Skin epidermis (tissue), 12 donors: Measurements from ENCODE around the gene IFITM2.

ENCODE experiments used
- H3K27ac ChIP-seq, 21 experiments: fragments of 200-600 bp; sonication (generic) in 11 of 21; one replicate each; pipeline ENCODE4 v1.5.0; 2020; ENCODE audit warnings: mild to moderate bottlenecking in 3 of 21, inconsistent platforms in 2 of 21, moderate library complexity in 2 of 21
- H3K4me3 ChIP-seq, 7 experiments: fragments of 200-600 bp; sonication (generic) in 2 of 7; one replicate each; pipeline ENCODE4 v1.5.0; 2020; ENCODE audit warnings: inconsistent platforms in 2 of 7, mild to moderate bottlenecking in 2 of 7, moderate library complexity in 1 of 7

The IFITM2 gene

DNA sequence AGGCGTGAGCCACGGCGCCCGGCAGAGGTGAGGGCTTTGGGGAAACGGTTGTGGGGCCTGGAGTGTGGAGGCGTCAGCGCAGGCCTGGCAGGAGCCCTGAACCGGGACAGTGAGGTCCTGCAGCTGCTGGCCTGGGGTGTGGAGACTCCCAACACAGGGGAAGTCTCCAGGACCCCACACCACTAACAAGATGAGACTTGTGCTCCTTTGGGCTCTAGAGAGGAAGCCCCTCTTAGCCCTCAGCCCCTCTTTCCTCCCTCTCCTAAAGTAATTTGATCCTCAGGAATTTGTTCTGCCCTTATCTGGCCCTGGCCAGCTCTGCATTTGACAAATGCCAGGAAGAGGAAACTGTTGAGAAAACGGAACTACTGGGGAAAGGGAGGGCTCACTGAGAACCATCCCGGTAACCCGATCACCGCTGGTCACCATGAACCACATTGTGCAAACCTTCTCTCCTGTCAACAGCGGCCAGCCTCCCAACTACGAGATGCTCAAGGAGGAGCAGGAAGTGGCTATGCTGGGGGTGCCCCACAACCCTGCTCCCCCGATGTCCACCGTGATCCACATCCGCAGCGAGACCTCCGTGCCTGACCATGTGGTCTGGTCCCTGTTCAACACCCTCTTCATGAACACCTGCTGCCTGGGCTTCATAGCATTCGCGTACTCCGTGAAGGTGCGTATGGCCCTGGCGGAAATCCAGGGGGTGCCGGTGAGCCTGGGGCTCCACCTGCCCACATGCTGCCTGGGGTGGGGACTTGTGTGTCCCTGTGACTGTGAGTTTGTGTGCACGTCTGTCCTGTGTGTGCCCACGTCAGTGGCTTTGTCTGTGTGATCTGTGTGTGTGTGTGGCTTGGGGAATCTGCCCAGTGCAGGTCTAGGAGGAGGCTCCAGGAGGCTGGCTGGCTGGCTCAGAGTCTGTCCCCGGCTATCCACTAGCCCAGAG, at the start of gene IFITM2:
Gene IFITM2 (plus strand): TSS at position 51 of the 943 bp plus-strand sequence. CDS start 377 bp downstream, at position 428.
- Histone ChIP-seq H3K4me3 (peak within 1 kb of the TSS; percentile 25 to 52 (median 38)), H3K27ac (peak within 1 kb of the TSS in 19 of 21 experiments; percentile 68 to 93 (median 85))

DNA sequence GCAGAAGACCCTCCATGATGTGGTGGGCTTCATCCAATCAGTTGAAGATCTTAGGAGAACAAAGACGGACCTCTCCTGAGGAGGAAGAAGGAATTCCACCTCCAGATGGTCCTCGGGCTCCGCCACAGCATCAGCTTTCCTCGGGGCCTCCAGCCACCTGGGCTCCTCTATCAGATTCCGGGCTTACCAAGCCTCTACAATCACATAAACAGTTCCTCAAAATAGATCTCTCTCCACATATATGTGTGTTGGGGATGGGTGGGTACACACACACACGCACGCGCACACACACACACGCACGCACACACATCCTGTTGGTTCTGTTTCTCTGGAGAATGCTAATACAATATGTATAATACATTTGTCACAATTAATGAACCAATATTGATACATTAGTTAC, 48.2 kb upstream of the IFITM2 start:
- Histone ChIP-seq H3K4me3 (no peak overlapping the region), H3K27ac (no peak overlapping the region)

DNA sequence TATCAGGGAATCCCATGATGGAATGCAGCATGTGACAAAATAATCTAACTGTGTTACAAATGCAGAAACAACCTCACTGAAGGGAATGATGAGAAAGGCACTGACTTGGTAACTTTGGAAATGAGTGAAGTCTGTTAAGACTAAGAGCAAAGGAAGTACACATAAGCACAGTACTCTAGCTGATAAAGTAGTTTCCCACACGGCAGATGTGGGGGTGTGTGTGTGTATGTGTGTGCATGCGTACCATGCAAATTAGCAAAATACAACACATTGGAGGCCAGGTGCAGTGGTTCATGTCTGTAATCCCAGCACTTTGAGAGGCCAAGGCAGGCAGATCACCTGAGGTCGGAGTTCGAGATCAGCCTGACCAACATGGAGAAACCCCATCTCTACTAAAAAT, 46.0 kb upstream of the IFITM2 start:
- Histone ChIP-seq H3K27ac (no peak overlapping the region), H3K4me3 (no peak overlapping the region)

DNA sequence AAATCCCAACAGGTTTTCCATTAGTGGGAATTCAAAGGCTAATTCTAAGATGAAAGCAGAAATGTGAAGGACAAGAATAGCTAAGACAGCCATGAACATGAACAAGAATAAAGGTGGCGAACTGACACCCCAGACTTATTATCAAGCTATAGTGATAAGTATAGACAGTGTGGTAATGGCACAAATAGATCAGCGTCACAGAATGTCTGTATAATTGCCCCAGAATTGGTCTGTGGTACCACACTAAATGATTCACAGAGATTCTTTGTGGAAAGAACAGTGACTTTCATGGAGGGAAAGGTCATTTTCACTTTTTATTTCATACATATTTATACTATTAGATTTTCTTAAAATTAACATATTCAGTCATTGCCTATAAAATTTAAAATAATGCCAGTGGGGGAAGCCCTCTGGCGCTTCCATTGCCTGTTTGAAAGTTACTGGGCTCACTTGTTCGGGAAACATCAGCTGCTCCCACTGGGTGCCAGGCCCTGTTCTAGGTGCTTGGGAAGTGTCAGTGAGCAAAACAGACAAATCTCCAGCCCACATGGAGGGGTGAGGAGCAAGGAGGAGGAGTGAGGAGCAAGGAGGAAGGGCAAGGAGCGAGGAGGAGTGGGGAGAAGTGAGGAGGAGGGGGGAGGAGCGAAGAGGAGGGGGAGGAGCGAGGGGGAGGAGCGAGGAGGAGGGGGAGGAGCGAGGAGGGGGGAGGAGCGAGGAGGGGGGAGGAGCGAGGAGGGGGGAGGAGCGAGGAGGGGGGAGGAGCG, 40.8 kb upstream of the IFITM2 start:
- H3K4me3 ChIP-seq, result no peak overlapping the region

DNA sequence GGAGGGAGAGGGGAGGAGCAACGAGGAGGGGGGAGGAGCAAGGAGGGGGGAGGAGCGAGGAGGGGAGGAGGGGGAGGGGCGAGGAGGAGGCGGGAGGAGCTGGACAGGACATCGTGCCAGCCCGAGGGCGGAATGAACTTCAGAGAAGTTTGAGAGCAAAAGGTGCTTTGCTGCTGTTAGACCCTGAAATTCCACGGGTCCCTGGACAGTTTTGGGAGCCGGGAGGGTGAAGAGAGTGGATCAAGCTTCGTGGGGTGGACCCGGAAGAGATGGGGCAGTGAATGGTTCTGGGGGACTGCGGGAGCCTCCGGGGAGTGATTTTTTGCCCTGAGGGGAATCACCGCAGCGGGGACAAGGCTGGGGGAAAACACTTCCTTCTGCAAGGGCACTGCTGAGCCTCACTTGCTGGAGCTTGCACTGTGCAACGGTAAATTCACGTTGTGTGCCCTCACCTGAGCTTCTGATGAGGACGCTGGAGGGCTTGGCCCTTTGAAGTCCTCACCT, 40.1 kb upstream of the IFITM2 start:
- H3K4me3 ChIP-seq, result peak overlapping the region; percentile 14 to 42 (median 26)
- H3K27ac ChIP-seq, result peak overlapping the region in 20 of 21 experiments; percentile 36 to 95 (median 82)

More for the DNA sequence above, 40.8 kb upstream of the IFITM2 start:
- H3K27ac ChIP-seq, result no peak overlapping the region

DNA sequence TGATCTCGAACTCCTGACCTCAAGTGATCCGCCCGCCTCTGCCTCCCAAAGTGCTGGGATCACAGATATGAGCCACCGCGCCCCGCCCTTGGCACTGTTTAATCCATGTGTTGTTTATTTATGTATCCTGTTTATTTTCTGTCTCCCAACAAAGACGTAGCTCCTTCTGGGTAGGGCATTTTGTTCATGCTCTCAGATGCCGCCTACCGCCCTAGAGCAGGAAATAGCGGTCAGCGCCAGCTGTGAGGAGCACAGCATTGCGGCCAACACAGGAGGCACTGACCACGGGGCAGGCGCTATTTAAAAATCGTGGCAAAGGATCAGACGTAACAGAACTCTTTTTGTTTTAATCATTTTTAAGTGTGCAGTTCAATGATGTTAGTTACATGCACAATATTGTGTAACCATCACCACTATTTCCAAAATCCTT, 38.9 kb upstream of the IFITM2 start:
- Histone ChIP-seq H3K27ac (peak overlapping the region; percentile 15 to 95 (median 82)), H3K4me3 (peak overlapping the region; percentile 1 to 42 (median 23))

DNA sequence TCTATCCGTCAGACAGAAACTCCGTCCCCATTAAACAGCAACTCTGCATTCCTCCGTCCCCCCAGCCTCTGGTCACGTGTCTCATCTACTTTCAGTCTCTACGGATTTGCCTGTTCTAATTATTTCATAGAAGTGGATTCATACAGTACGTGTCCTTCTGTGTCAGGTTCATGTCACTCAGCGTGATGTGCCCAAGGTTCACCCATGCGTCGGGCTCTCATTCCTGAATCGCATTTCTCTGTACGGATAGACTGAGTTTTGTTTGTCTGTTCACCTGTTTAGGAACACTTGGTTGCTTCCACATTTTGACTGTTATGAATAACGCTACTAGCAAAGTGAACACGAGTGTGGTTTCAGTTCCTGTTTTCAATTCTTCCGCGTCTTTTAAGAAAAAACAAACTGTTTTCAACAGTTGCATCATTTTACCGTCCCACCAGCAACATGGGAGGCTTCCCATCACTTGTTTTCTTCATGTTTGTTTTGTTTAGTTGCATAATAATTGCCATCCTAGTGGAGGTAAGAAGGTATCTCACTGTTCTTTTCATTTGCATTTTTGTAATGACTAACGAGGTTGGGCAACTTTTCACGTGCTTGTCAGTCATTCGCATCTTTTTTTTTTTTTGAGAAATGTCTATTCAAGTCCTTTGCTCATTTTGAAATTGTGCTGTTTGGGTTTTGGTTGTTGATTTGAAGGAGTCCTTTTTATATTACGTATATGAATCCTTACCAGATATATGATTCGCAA, 38.3 kb upstream of the IFITM2 start:
- H3K4me3 ChIP-seq, result peak overlapping the region in 6 of 7 experiments; percentile 1 to 42 (median 17)
- H3K27ac ChIP-seq, result peak overlapping the region in 20 of 21 experiments; percentile 36 to 95 (median 82)

DNA sequence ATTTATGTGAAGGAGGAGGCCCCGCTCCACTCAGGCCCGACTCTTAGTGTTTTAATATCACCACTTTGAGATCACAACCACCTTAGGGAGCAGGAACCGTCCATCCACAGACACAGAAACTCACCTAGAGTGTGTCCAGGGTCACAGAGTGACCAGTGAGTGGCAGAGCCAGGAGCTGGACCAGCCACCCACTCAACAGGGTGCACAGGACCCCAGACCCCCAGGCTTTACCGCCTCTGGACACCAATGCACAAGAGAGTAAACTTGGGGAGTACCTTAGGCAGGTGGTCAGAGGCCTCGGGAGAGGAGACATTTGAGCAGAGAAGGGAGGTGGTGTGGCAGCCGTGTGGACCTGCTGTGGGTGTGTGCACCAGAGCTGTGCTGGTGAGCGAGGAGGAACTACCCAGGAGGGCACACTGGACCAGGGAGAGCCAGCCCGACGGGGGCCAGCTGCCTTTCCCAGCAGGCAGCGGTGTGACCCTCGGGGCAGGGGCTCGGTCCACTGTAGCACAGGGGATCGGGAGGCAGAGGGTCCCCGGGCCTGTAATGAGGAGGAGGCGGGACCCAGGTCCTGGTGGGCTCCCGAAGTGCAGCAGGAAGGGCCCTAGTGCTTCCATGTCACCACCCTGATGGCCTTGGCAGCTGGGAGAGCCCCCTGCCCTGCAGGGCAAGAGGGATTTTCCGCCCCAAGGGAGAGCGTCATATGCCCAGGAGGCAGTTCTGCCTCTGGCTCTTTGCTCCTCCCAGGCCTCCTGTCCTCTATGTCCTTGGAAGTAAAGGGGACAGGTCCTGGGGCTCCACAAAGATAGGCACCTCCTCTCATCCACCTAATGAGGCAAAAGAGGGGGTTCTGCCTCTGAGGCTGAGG, 36.9 kb upstream of the IFITM2 start:
- H3K27ac ChIP-seq, result peak overlapping the region in 13 of 21 experiments; percentile 7 to 95 (median 82)
- no peak overlapping the region for H3K4me3 ChIP-seq

DNA sequence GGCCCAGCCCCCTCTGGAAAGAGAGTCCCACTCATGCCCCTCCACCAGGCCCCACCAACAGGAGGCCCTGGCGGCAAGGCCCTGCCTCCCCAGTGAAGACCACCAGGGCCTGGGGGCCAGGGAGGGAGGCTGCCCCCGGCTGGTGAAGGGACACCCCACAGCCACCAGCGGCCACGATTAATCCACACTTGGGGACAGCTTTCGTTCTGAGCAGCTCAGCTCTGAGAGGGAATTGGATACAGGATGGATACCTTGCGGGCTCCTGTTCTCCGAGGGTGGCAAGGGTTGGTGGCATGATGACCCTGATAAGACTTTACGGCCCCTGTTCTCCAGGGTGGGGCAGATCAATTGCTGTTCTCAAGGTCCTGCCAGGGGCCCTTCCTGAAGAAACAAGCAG, 36.3 kb upstream of the IFITM2 start:
- H3K4me3 ChIP-seq, result no peak overlapping the region
- H3K27ac ChIP-seq, result peak overlapping the region in 1 of 21 experiments; percentile 95

DNA sequence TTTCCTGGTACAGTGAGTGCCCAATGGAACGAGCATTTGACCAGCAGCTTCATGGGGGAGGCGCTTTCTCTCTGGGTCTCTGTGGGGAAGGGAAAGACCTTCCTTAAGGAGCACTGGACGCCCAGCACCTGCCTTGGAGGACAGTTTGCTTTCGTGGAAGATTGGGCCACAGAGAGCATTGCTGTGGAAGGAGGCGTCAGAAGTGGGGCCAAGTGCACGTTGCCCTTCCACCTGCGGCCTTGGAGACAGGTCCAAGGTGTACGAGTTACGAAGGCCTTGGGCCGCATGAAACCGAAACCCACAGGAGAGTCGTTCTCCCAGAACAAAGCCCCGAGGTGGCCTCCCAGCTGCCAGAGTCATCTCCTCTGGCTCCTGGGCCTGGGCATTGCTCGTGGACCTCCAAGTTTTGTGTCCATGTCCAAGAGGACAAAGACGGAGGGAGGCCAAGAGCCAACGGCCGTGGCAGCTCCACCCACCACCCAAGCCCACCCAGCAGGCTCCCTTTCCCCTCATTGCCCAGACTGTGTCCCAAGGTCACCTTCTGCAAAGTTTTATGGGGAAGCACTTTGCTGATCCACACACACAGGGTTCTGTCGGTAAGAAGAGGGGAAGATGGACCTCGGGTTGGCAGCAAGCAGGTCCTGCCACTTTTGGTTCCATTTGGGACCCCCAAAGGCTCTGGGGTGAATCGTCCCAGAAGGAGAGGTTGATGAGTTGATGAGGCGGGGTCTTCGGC, 35.3 kb upstream of the IFITM2 start:
- H3K4me3 ChIP-seq, result no peak overlapping the region
- H3K27ac ChIP-seq, result no peak overlapping the region

DNA sequence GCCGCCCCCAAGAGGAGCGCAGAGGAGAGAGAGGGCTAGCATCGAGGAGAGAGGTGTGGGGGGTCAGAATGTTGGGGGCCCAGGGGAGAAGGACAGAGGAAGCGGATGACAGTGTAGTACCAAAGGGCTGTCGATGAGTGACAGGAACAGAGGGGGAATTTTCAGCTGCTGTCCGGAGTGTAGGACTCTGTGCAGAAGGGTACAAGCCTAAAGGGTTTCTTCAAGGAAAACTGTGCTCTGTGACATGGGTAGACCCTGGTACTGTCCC, 34.8 kb upstream of the IFITM2 start:
- Histone ChIP-seq H3K27ac (no peak overlapping the region), H3K4me3 (no peak overlapping the region)

DNA sequence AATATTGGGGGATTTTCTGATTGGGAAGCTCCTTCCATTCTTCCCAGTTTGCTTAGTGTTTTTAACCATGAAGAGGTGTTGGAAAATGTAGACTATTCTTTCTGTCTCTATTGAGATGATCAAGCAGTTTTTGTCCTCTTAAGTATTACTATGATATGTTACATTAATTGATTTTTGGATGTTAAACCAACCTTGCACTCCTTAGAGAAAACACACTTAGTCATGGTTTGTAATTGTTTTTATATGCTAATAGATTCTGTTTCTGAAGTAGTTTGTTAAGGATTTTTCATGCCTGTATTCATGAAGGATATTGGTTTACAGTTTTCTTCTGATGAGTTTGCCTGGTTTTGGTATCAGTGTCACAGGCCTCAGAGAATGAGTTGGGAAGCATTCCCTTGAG, 31.4 kb upstream of the IFITM2 start:
- no peak overlapping the region for H3K27ac ChIP-seq
- H3K4me3 ChIP-seq, result no peak overlapping the region

DNA sequence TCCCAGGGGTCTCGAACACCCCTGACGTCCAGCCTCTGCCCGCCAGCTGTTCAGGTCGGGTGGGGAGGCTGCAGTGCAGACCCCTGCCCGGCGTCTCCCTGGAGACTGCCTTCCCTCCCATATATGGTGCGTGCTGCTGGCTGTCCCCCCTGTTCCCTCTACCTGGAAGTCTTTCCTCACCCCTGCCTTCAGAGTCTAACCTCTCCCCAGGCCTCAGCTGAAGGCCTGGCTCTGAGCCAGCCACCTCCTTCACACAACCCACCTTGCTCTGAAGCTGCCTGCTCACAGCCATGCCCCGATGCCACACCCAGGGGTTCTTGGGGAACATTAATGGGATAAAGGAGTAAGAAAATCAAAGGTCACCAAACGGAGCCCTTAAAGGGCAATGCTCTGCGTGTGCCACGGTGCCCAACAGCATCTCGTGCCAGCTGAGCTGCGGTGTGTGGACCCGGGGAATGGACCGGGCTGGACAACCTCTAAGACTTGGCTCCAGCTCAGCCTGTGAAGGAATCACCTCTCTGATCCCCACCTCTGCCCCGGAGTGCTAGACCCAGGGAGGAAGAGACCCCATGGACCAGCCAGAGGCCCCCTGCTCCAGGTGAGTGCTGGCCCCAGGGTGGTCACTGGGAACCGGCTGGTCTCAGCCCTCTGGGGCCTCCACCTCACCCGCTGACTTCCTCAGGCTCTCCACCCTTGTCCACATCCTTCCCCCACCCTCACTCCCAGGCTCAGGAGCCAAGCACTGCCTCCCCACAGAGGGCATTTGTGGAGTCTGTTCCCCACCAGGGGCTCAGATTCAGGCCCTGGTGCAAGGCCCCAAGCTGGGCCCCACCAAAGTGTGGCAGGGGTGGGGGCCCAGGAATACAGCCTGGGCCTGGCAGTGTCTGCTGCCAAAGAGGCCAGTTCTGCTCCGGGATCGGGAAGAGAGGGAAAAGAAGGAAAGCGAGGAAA, 29.3 kb upstream of the IFITM2 start, which contains the start of gene NLRP6:
Gene NLRP6 (plus strand): TSS at position 407 of the 951 bp plus-strand sequence. CDS start 163 bp downstream, at position 570.
- Histone ChIP-seq H3K4me3 (peak within 1 kb of the TSS; percentile 14 to 35 (median 22)), H3K27ac (peak within 1 kb of the TSS in 1 of 21 experiments; percentile 30)

DNA sequence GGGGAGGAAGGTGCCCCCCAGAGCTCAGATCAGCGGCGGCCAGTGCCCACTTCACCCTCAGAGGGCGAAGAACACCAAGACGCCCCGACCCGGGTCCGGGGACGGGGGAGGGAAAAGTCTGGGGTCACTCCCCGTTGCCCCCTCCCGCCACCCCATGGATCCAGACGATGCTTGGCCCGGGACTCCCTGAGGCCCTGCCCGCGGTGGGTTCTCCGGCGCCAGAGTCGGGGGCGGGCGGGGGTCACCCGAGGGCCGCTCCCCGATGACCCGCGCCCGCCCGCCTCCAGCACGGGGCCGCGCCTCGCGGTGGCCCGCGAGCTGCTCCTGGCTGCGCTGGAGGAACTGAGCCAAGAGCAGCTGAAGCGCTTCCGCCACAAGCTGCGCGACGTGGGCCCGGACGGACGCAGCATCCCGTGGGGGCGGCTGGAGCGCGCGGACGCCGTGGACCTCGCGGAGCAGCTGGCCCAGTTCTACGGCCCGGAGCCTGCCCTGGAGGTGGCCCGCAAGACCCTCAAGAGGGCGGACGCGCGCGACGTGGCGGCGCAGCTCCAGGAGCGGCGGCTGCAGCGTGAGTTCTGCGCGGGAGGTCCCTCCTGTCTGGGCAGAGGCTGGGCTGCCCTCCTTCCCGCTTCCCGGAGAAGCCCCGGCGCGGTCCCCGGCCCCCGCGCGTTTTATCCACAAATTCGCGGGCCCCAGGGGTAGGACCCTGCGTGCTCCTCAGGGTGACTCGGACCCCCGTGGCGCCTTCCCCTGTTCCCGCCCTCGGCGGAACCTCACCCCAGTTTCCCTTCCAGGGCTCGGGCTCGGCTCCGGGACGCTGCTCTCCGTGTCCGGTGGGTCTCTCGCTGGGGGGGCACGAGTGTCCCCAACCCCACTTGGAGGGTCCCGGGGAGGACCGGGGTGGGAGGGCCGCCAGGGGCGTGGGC, 28.3 kb upstream of the IFITM2 start:
- peak overlapping the region; percentile 14 to 35 (median 22) for H3K4me3 ChIP-seq
- peak overlapping the region in 1 of 21 experiments; percentile 30 for H3K27ac ChIP-seq

DNA sequence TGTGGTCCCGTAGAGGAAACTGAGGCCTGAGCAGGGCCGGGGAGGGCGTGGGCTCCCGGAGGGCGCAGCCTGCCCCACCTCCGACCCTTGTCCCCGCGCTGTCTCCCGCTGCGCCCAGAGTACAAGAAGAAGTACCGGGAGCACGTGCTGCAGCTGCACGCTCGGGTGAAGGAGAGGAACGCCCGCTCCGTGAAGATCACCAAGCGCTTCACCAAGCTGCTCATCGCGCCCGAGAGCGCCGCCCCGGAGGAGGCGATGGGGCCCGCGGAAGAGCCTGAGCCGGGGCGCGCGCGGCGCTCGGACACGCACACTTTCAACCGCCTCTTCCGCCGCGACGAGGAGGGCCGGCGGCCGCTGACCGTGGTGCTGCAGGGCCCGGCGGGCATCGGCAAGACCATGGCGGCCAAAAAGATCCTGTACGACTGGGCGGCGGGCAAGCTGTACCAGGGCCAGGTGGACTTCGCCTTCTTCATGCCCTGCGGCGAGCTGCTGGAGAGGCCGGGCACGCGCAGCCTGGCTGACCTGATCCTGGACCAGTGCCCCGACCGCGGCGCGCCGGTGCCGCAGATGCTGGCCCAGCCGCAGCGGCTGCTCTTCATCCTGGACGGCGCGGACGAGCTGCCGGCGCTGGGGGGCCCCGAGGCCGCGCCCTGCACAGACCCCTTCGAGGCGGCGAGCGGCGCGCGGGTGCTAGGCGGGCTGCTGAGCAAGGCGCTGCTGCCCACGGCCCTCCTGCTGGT, 27.5 kb upstream of the IFITM2 start:
- Histone ChIP-seq H3K4me3 (peak overlapping the region; percentile 17 to 35 (median 23)), H3K27ac (peak overlapping the region in 1 of 21 experiments; percentile 30)
